ENCODE results near the gene CHMP4A. TPM values are rescaled to one million over a fixed set of nuclear protein-coding genes. Genes with fewer than 3 reads are reported as not detected.

Gene CHMP4A
- total RNA-seq, 4 donors from 2014 or later, result 93.4 to 134 (median 106) TPM

GRCh38 chr14:24256960-24257359 lies 43.7 kb upstream of the CHMP4A start:
- Histone ChIP-seq H3K27ac (no peak overlapping the region), H3K9me3 (no peaks in the 10 kb centered on the region), H3K4me1 (peaks cover 0 to 9% (median 0%) of the 10 kb centered on the region in 3 donors), H3K36me3 (peaks cover 0 to 26% of the 10 kb centered on the region in 2 donors), H3K4me3 (no peak overlapping the region), H3K27me3 (no peaks in the 10 kb centered on the region)
- ATAC-seq, result no peak
- TF ChIP-seq POLR2AphosphoS5 (IDR thresholded peaks at IDR 0.05), result no peak
- no peak for TF ChIP-seq EP300 (IDR thresholded peaks at IDR 0.05)
- TF ChIP-seq POLR2A (IDR thresholded peaks at IDR 0.05), result no peak
- no peak for TF ChIP-seq CTCF (IDR thresholded peaks at IDR 0.05)
- 43 to 60% methylated on average over 1 of the region's 4 CpGs for WGBS, 2 donors (ENCODE audit: low coverage in 1 of 2)

GRCh38 chr14:24255931-24256711 lies 42.8 kb upstream of the CHMP4A start:
- Histone ChIP-seq H3K27ac (no peak overlapping the region), H3K9me3 (no peaks in the 10 kb centered on the region), H3K4me3 (no peak overlapping the region), H3K36me3 (peaks cover 0 to 26% of the 10 kb centered on the region in 2 donors), H3K27me3 (no peaks in the 10 kb centered on the region), H3K4me1 (peaks cover 0 to 9% (median 0%) of the 10 kb centered on the region in 3 donors)
- ATAC-seq, result no peak
- WGBS, 2 donors (ENCODE audit: low coverage in 1 of 2), result 78 to 100% methylated on average over 4 to 6 of the region's 12 CpGs
- TF ChIP-seq EP300 (IDR thresholded peaks at IDR 0.05) (no peak), POLR2A (IDR thresholded peaks at IDR 0.05) (no peak), CTCF (IDR thresholded peaks at IDR 0.05) (no peak), POLR2AphosphoS5 (IDR thresholded peaks at IDR 0.05) (no peak)

- Histone ChIP-seq H3K27me3 (no peaks in the 10 kb centered on the region), H3K36me3 (peaks cover 0 to 26% of the 10 kb centered on the region in 2 donors), H3K4me3 (no peak overlapping the region), H3K9me3 (no peaks in the 10 kb centered on the region), H3K4me1 (peaks cover 0 to 9% (median 0%) of the 10 kb centered on the region in 3 donors), H3K27ac (no peak overlapping the region)
- no peak for ATAC-seq
- TF ChIP-seq POLR2A (IDR thresholded peaks at IDR 0.05), result no peak
- TF ChIP-seq POLR2AphosphoS5 (IDR thresholded peaks at IDR 0.05), result no peak
- TF ChIP-seq EP300 (IDR thresholded peaks at IDR 0.05), result no peak
- no peak for TF ChIP-seq CTCF (IDR thresholded peaks at IDR 0.05)
- WGBS, 2 donors (ENCODE audit: low coverage in 1 of 2), result 83 to 100% methylated on average over 1 of the region's 8 CpGs
Measured at GRCh38 chr14:24255438-24255837, 42.1 kb upstream of the CHMP4A start.

GRCh38 chr14:24254630-24255392 lies 41.5 kb upstream of the CHMP4A start:
- TF ChIP-seq EP300 (IDR thresholded peaks at IDR 0.05), result no peak
- TF ChIP-seq CTCF (IDR thresholded peaks at IDR 0.05), result no peak
- TF ChIP-seq POLR2A (IDR thresholded peaks at IDR 0.05), result no peak
- no peak for TF ChIP-seq POLR2AphosphoS5 (IDR thresholded peaks at IDR 0.05)
- H3K4me1 ChIP-seq, result peaks cover 0 to 9% (median 0%) of the 10 kb centered on the region in 3 donors
- H3K27ac ChIP-seq, result no peak overlapping the region
- no peaks in the 10 kb centered on the region for H3K27me3 ChIP-seq
- no peaks in the 10 kb centered on the region for H3K9me3 ChIP-seq
- peaks cover 0 to 26% of the 10 kb centered on the region in 2 donors for H3K36me3 ChIP-seq
- WGBS, 2 donors (ENCODE audit: low coverage in 1 of 2), result 100% methylated on average over 2 to 3 of the region's 19 CpGs
- H3K4me3 ChIP-seq, result no peak overlapping the region
- ATAC-seq, result no peak

Data from gastroesophageal sphincter (tissue), 4 donors.